GM19035 (cell line): Measurements from ENCODE around the gene SLC25A41.
"Not testable (repeated sequence)": the region's sequence is repeated elsewhere in the genome, so short reads cannot be mapped to it uniquely, and the experiment has no call there.

Experiments used
- ATAC-seq: cut with Tn5 transposase; IDR thresholded peaks from one replicate; pipeline ENCODE4 v1.9.1; 2021; ENCODE audit not compliant: unreplicated experiment

SLC25A41 gene

GRCh38 chr19:6428692-6429418, 4.7 kb downstream of the SLC25A41 start:
- not testable (repeated sequence) for ATAC-seq

GRCh38 chr19:6427131-6427530, 6.4 kb downstream of the SLC25A41 start:
- no peak for ATAC-seq

GRCh38 chr19:6425732-6426620, 7.6 kb downstream of the SLC25A41 start:
- ATAC-seq, result no peak

GRCh38 chr19:6424939-6425731, 8.4 kb downstream of the SLC25A41 start:
- peak; percentile 89 for ATAC-seq

GRCh38 chr19:6424195-6424938, 9.2 kb downstream of the SLC25A41 start, which contains the start of gene KHSRP:
KHSRP (minus strand) TSS chr19:6424811; CDS start chr19:6424701, 110 bp downstream.
- ATAC-seq, result no peak

- ATAC-seq, result no peak
Observed at GRCh38 chr19:6423499-6424194, 9.9 kb downstream of the SLC25A41 start.

- ATAC-seq, result no peak
Observed at GRCh38 chr19:6421075-6422014, 12.2 kb downstream of the SLC25A41 start.

GRCh38 chr19:6418562-6418932, 15.0 kb downstream of the SLC25A41 start:
- ATAC-seq, result no peak

- ATAC-seq, result no peak
Observed at GRCh38 chr19:6417713-6418561, 15.6 kb downstream of the SLC25A41 start.

GRCh38 chr19:6416658-6417405, 16.7 kb downstream of the SLC25A41 start:
- ATAC-seq, result no peak

GRCh38 chr19:6415591-6416190, 17.9 kb downstream of the SLC25A41 start:
- no peak for ATAC-seq

GRCh38 chr19:6414793-6415590, 18.6 kb downstream of the SLC25A41 start:
- ATAC-seq, result no peak

GRCh38 chr19:6413721-6414643, 19.6 kb downstream of the SLC25A41 start:
- ATAC-seq, result no peak

- no peak for ATAC-seq
Observed at GRCh38 chr19:6413291-6413690, 20.3 kb downstream of the SLC25A41 start.
